ENCODE results near the gene GOLM1.

The GOLM1 gene

DNA sequence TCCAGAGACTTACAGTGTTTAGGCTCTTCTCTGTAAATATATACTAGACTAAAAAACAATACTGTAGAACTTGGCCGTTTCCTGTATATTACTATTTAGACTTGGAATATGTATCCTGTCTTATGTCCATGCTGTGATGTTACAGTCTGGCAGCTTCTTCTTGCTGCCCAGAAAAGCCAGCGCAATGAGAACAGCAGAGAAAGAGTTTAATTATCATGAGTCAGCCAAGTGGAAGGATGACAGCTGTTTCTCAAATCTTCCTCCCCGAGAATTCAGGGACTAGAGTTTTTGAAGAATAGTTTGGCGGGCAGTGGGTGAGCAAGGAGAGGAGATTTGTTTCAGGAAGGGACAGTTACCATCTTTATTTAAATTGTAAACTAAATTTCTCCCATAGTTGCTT lies 120.9 kb downstream of the GOLM1 start:
- DNase-seq (ENCODE audit: low read depth) = no peak
